H1 (cell line): ENCODE data around the gene TGFB2. TPM values are rescaled to one million over a fixed set of nuclear protein-coding genes. Genes with fewer than 3 reads are reported as not detected.

Experiments
- CTBP2 ChIP-seq: IDR thresholded peaks from 2 replicates; pipeline ENCODE4 v1.7.0; 2011; ENCODE audit warnings: borderline replicate concordance, mild to moderate bottlenecking, moderate library complexity, mixed read lengths, low read length; ENCODE audit not compliant: insufficient read depth, insufficient read length
- CTCF ChIP-seq, 3 experiments: IDR thresholded peaks; 1 replicate in 2 of 3; 2 replicates in 1 of 3; pipeline versions ENCODE4 v1.5.1 to v1.6.1; 2011; ENCODE audit warnings: low read length in 3 of 3, mild to moderate bottlenecking in 3 of 3, inconsistent platforms in 2 of 3, low read depth in 1 of 3, moderate library complexity in 1 of 3; ENCODE audit not compliant: insufficient read depth in 1 of 3; ENCODE audit errors: control extremely low read depth in 1 of 3
- GABPA ChIP-seq: IDR thresholded peaks from 2 replicates; pipeline ENCODE4 v1.6.1; 2011; ENCODE audit warnings: mild to moderate bottlenecking, low read length, moderate library complexity, borderline replicate concordance; ENCODE audit not compliant: insufficient read depth
- HDAC2 ChIP-seq, 2 experiments: fragments of 300-600 bp in 1 of 2; sonication (generic) in 1 of 2; IDR thresholded peaks; 2 replicates each; pipeline ENCODE4 v1.6.1; 2011 to 2012; ENCODE audit warnings: low read depth in 2 of 2, low read length in 2 of 2, mild to moderate bottlenecking in 2 of 2, moderate library complexity in 2 of 2, borderline replicate concordance in 1 of 2, inconsistent platforms in 1 of 2
- JUN ChIP-seq: IDR thresholded peaks from 2 replicates; pipeline ENCODE4 v1.6.1; 2011; ENCODE audit warnings: low read depth, mild to moderate bottlenecking, improper control_type of control experiment, low read length
- POLR2A ChIP-seq, 2 experiments: IDR thresholded peaks; 1 replicate in 1 of 2; 2 replicates in 1 of 2; pipeline ENCODE4 v1.6.1; 2011; ENCODE audit warnings: low read depth in 2 of 2, low read length in 2 of 2, mild to moderate bottlenecking in 2 of 2; ENCODE audit errors: control extremely low read depth in 1 of 2
- RBBP5 ChIP-seq: IDR thresholded peaks from 2 replicates; pipeline ENCODE4 v1.7.1; 2012; ENCODE audit warnings: low read depth, mild to moderate bottlenecking, inconsistent platforms, low read length, moderate library complexity, borderline replicate concordance
- ZNF274 ChIP-seq: IDR thresholded peaks from 2 replicates; pipeline ENCODE4 v1.7.0; 2012; ENCODE audit warnings: low read length, borderline replicate concordance; ENCODE audit errors: extremely low read depth
- polyA plus RNA-seq, 7 experiments: library from polyadenylated mRNA; depleted of rRNA in 3 of 7; stranded (reverse) in 5 of 7; unstranded in 2 of 7; fragments of >200 nt in 5 of 7; fragments of 200-250 nt in 2 of 7; gene quantifications; 1 replicate in 5 of 7; 2 replicates in 1 of 7; 4 replicates in 1 of 7; pipeline versions ENCODE4 v1.2.1 to v1.2.3, GENCODE V29; 2011 to 2013; ENCODE audit warnings: missing spikeins in 2 of 7, mixed read lengths in 2 of 7
- total RNA-seq: library from RNA; stranded (reverse); fragmentation: NEBNext Ultra II Directional; extraction: Animal tissue kit (Norgen Biotek cat#: 25700); gene quantifications from 2 replicates; pipeline ENCODE4 v1.2.1, GENCODE V29; 2021
- TF ChIP-seq, protein P1 (sequence below): fragments of 300-600 bp; sonication (generic); IDR thresholded peaks from 2 replicates; pipeline ENCODE4 v1.7.1; 2012; ENCODE audit warnings: low read length, moderate library complexity, mild to moderate bottlenecking, inconsistent platforms; ENCODE audit not compliant: insufficient replicate concordance

The TGFB2 gene
- total and polyA plus RNA-seq, 2 of the 8 experiments (the other 6 are each of a cell fraction or from before 2014, with no cell fraction given) = 0.26 to 0.84 TPM

GRCh38 chr1:218492874-218493273 lies 147.7 kb downstream of the TGFB2 start (continued):
- TF ChIP-seq, protein P1, sequence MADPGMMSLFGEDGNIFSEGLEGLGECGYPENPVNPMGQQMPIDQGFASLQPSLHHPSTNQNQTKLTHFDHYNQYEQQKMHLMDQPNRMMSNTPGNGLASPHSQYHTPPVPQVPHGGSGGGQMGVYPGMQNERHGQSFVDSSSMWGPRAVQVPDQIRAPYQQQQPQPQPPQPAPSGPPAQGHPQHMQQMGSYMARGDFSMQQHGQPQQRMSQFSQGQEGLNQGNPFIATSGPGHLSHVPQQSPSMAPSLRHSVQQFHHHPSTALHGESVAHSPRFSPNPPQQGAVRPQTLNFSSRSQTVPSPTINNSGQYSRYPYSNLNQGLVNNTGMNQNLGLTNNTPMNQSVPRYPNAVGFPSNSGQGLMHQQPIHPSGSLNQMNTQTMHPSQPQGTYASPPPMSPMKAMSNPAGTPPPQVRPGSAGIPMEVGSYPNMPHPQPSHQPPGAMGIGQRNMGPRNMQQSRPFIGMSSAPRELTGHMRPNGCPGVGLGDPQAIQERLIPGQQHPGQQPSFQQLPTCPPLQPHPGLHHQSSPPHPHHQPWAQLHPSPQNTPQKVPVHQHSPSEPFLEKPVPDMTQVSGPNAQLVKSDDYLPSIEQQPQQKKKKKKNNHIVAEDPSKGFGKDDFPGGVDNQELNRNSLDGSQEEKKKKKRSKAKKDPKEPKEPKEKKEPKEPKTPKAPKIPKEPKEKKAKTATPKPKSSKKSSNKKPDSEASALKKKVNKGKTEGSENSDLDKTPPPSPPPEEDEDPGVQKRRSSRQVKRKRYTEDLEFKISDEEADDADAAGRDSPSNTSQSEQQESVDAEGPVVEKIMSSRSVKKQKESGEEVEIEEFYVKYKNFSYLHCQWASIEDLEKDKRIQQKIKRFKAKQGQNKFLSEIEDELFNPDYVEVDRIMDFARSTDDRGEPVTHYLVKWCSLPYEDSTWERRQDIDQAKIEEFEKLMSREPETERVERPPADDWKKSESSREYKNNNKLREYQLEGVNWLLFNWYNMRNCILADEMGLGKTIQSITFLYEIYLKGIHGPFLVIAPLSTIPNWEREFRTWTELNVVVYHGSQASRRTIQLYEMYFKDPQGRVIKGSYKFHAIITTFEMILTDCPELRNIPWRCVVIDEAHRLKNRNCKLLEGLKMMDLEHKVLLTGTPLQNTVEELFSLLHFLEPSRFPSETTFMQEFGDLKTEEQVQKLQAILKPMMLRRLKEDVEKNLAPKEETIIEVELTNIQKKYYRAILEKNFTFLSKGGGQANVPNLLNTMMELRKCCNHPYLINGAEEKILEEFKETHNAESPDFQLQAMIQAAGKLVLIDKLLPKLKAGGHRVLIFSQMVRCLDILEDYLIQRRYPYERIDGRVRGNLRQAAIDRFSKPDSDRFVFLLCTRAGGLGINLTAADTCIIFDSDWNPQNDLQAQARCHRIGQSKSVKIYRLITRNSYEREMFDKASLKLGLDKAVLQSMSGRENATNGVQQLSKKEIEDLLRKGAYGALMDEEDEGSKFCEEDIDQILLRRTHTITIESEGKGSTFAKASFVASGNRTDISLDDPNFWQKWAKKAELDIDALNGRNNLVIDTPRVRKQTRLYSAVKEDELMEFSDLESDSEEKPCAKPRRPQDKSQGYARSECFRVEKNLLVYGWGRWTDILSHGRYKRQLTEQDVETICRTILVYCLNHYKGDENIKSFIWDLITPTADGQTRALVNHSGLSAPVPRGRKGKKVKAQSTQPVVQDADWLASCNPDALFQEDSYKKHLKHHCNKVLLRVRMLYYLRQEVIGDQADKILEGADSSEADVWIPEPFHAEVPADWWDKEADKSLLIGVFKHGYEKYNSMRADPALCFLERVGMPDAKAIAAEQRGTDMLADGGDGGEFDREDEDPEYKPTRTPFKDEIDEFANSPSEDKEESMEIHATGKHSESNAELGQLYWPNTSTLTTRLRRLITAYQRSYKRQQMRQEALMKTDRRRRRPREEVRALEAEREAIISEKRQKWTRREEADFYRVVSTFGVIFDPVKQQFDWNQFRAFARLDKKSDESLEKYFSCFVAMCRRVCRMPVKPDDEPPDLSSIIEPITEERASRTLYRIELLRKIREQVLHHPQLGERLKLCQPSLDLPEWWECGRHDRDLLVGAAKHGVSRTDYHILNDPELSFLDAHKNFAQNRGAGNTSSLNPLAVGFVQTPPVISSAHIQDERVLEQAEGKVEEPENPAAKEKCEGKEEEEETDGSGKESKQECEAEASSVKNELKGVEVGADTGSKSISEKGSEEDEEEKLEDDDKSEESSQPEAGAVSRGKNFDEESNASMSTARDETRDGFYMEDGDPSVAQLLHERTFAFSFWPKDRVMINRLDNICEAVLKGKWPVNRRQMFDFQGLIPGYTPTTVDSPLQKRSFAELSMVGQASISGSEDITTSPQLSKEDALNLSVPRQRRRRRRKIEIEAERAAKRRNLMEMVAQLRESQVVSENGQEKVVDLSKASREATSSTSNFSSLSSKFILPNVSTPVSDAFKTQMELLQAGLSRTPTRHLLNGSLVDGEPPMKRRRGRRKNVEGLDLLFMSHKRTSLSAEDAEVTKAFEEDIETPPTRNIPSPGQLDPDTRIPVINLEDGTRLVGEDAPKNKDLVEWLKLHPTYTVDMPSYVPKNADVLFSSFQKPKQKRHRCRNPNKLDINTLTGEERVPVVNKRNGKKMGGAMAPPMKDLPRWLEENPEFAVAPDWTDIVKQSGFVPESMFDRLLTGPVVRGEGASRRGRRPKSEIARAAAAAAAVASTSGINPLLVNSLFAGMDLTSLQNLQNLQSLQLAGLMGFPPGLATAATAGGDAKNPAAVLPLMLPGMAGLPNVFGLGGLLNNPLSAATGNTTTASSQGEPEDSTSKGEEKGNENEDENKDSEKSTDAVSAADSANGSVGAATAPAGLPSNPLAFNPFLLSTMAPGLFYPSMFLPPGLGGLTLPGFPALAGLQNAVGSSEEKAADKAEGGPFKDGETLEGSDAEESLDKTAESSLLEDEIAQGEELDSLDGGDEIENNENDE = no peak
- TF ChIP-seq GABPA (no peak), JUN (no peak), CTCF (IDR thresholded peaks at IDR 0.05; ENCODE audit: control extremely low read depth in 1 of 3, insufficient read depth in 1 of 3, low read depth in 1 of 3, low read length in 3 of 3) (no peak), ZNF274 (no peak), RBBP5 (no peak), CTBP2 (no peak), HDAC2 (IDR thresholded peaks at IDR 0.05; ENCODE audit: borderline replicate concordance in 1 of 2, low read depth in 2 of 2, low read length in 2 of 2) (no peak), POLR2A (IDR thresholded peaks at IDR 0.05; ENCODE audit: control extremely low read depth in 1 of 2, low read depth in 2 of 2, low read length in 2 of 2) (no peak)
